HEK293T (cell line): Measurements from ENCODE around the gene CMTM6.

Experiments used
- FOXK2 ChIP-seq: fragments of 450-650 bp; IDR thresholded peaks from 2 replicates; pipeline ENCODE4 v1.6.1; 2016; ENCODE audit warnings: mild to moderate bottlenecking
- FOXM1 ChIP-seq: fragments of 450-650 bp; IDR thresholded peaks from 2 replicates; pipeline ENCODE4 v1.6.1; 2017; ENCODE audit warnings: mild to moderate bottlenecking, borderline replicate concordance
- HDGF ChIP-seq: fragments of 450-650 bp; IDR thresholded peaks from 2 replicates; pipeline ENCODE4 v1.6.1; 2017; ENCODE audit warnings: antibody characterized with exemption, borderline replicate concordance
- LEF1 ChIP-seq: fragments of 450-650 bp; IDR thresholded peaks from 2 replicates; pipeline ENCODE4 v1.6.1; 2017; ENCODE audit warnings: mild to moderate bottlenecking, borderline replicate concordance
- NFRKB ChIP-seq: fragments of 450-650 bp; IDR thresholded peaks from 2 replicates; pipeline ENCODE4 v1.6.1; 2016; ENCODE audit warnings: mild to moderate bottlenecking, moderate library complexity
- SP1 ChIP-seq: fragments of 450-650 bp; IDR thresholded peaks from 2 replicates; pipeline ENCODE4 v1.6.1; 2017
- TF ChIP-seq, protein P1 (sequence below): fragments of 450-650 bp; IDR thresholded peaks from 2 replicates; pipeline ENCODE4 v1.6.1; 2016

DNA sequence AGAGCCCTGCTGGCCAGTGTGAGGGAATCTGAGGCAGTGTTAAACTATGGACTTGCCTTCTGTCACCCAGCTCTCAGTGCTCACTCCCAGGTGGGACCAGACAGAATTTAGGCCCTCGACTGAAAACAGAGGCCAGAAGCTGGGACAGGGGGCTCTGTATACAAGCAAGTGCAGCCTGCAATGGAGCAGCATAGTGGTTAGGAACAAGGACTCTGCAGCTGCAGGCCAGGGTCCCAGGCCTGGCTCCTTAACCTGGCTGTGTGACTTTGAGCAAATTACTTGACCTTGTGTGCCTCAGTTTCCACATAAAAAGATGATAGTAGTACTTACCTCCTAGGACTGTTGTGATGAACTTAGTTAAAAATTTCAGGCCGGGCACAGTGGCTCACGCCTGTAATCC, 71.2 kb downstream of the CMTM6 start:
- TF ChIP-seq HDGF: no peak
- TF ChIP-seq NFRKB: no peak
- TF ChIP-seq FOXK2: no peak
- no peak for TF ChIP-seq LEF1
- no peak for TF ChIP-seq SP1
- TF ChIP-seq, protein P1, sequence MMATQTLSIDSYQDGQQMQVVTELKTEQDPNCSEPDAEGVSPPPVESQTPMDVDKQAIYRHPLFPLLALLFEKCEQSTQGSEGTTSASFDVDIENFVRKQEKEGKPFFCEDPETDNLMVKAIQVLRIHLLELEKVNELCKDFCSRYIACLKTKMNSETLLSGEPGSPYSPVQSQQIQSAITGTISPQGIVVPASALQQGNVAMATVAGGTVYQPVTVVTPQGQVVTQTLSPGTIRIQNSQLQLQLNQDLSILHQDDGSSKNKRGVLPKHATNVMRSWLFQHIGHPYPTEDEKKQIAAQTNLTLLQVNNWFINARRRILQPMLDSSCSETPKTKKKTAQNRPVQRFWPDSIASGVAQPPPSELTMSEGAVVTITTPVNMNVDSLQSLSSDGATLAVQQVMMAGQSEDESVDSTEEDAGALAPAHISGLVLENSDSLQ: no peak
- no peak for TF ChIP-seq FOXM1
